ENCODE results near the gene RYR2.

The RYR2 gene

GRCh38 chr1:237041795-237042525 is at the start of gene RYR2:
RYR2 (plus strand) TSS chr1:237042184; CDS start chr1:237042522, 338 bp downstream.
- FAIRE-seq = no peak

GRCh38 chr1:236992449-236992848 is 49.5 kb upstream of the RYR2 start:
- no peak for FAIRE-seq

GRCh38 chr1:236994450-236994849 is 47.5 kb upstream of the RYR2 start:
- FAIRE-seq = no peak

GRCh38 chr1:236997361-236997760 is 44.6 kb upstream of the RYR2 start:
- FAIRE-seq = no peak

GRCh38 chr1:236997882-236998281 is 44.1 kb upstream of the RYR2 start:
- FAIRE-seq = no peak

- no peak for FAIRE-seq
These were observed 43.4 kb upstream of the RYR2 start for GRCh38 chr1:236998546-236998945.

- no peak for FAIRE-seq
These were observed 41.8 kb upstream of the RYR2 start for GRCh38 chr1:237000191-237000590.

GRCh38 chr1:237003516-237003915 is 38.5 kb upstream of the RYR2 start:
- no peak for FAIRE-seq

- FAIRE-seq = no peak
These were observed 37.9 kb upstream of the RYR2 start, which contains the start of gene MT1HL1 for GRCh38 chr1:237004116-237004515. MT1HL1 (minus strand) TSS chr1:237004441; CDS start chr1:237004372, 69 bp downstream.

- FAIRE-seq = no peak
These were observed 36.3 kb upstream of the RYR2 start for GRCh38 chr1:237005674-237006073.

- no peak for FAIRE-seq
These were observed 34.7 kb upstream of the RYR2 start for GRCh38 chr1:237007147-237007881.

- FAIRE-seq = no peak
These were observed 32.4 kb upstream of the RYR2 start for GRCh38 chr1:237009611-237010010.

- FAIRE-seq = no peak
These were observed 30.6 kb upstream of the RYR2 start for GRCh38 chr1:237011432-237011831.

- FAIRE-seq = no peak
These were observed 29.6 kb upstream of the RYR2 start for GRCh38 chr1:237012361-237012760.

GRCh38 chr1:237012788-237013383 is 29.1 kb upstream of the RYR2 start:
- no peak for FAIRE-seq

GRCh38 chr1:237013608-237014007 is 28.4 kb upstream of the RYR2 start:
- FAIRE-seq = no peak

GRCh38 chr1:237016626-237017025 is 25.4 kb upstream of the RYR2 start:
- no peak for FAIRE-seq

- FAIRE-seq = no peak
These were observed 23.1 kb upstream of the RYR2 start for GRCh38 chr1:237018896-237019295.

GRCh38 chr1:237025358-237026074 is 16.5 kb upstream of the RYR2 start:
- no peak for FAIRE-seq

- FAIRE-seq = no peak
These were observed 12.7 kb upstream of the RYR2 start for GRCh38 chr1:237029240-237029639.

- FAIRE-seq = no peak
These were observed 12.0 kb upstream of the RYR2 start for GRCh38 chr1:237029850-237030535.

GRCh38 chr1:237031480-237031879 is 10.5 kb upstream of the RYR2 start:
- FAIRE-seq = no peak
